Mucosa of descending colon (tissue), 3 donors: ENCODE measurements around the gene CLTB. TPM values are rescaled to one million over a fixed set of nuclear protein-coding genes. Genes with fewer than 3 reads are reported as not detected.
A peak's percentile ranks its signal among the peaks of the same experiment; 100 is the strongest.
"Not testable (repeated sequence)": the region's sequence is repeated elsewhere in the genome, so short reads cannot be mapped to it uniquely, and the experiment has no call there.

Source experiments
- ATAC-seq: fragments of 200-7000 bp; cut with Tn5 transposase; one replicate; pipeline ENCODE4 v1.9.1; 2020; ENCODE audit warnings: mild to moderate bottlenecking, moderate library complexity
- DNase-seq, 3 donors: peaks; one replicate each; pipeline ENCODE4 v3.0.0-alpha.2; 2020
- H3K36me3 ChIP-seq: fragments of 200-600 bp; one replicate; pipeline ENCODE4 v1.8.0; 2021; ENCODE audit warnings: low read depth, mild to moderate bottlenecking
- H3K4me1 ChIP-seq: fragments of 200-600 bp; one replicate; pipeline ENCODE4 v1.8.0; 2021; ENCODE audit warnings: low read depth, mild to moderate bottlenecking
- H3K4me3 ChIP-seq: fragments of 200-600 bp; one replicate; pipeline ENCODE4 v1.8.0; 2021; ENCODE audit warnings: mild to moderate bottlenecking
- H3K9me3 ChIP-seq: fragments of 200-600 bp; one replicate; pipeline ENCODE4 v1.8.0; 2021; ENCODE audit warnings: mild to moderate bottlenecking
- intact Hi-C, 2 donors: fragments of 100-400 bp; cut with DNase I in 1 of 2; cut with micrococcal nuclease in 1 of 2; formaldehyde crosslinking; loops; one replicate each; pipeline versions ENCODE4 v1.11.0 to v1.11.1; 2022; cut with DNase I, micrococcal nuclease
- total RNA-seq, 3 donors: library from RNA; stranded (reverse); fragmentation: NEBNext Ultra II Directional in 2 of 3; extraction: Animal tissue kit (Norgen Biotek cat#: 25700) in 2 of 3; gene quantifications; one replicate each; pipeline versions ENCODE4 v1.2.1 to v1.2.4, GENCODE V29; 2021 to 2023
- TF ChIP-seq, protein P1 (sequence below): fragments of 200-600 bp; IDR thresholded peaks from one replicate; pipeline ENCODE4 v1.8.0; 2022; ENCODE audit warnings: antibody characterized with exemption, mild to moderate bottlenecking
- donor health status: DM: no; HTN: no; CAD: no; lungs with moderate emphysema.
- donor health status: DM: no; HTN: no; CAD: no.
- donor health status: DM: no; HTN: yes; CAD: no.

The CLTB gene
- total RNA-seq, 3 donors from 2014 or later, result 144 to 234 (median 199) TPM

- no peak for ATAC-seq
- intact Hi-C loops, result loop anchor here in 1 of 2 donors (10.0 kb wide), 1 partner anchor 132 kb away; the partner anchor contains the start of gene CDHR2
- peaks cover 40% of the 10 kb centered on the region for H3K4me1 ChIP-seq
Measured at GRCh38 chr5:176412517-176413254, 3.7 kb downstream of the CLTB start.

DNA sequence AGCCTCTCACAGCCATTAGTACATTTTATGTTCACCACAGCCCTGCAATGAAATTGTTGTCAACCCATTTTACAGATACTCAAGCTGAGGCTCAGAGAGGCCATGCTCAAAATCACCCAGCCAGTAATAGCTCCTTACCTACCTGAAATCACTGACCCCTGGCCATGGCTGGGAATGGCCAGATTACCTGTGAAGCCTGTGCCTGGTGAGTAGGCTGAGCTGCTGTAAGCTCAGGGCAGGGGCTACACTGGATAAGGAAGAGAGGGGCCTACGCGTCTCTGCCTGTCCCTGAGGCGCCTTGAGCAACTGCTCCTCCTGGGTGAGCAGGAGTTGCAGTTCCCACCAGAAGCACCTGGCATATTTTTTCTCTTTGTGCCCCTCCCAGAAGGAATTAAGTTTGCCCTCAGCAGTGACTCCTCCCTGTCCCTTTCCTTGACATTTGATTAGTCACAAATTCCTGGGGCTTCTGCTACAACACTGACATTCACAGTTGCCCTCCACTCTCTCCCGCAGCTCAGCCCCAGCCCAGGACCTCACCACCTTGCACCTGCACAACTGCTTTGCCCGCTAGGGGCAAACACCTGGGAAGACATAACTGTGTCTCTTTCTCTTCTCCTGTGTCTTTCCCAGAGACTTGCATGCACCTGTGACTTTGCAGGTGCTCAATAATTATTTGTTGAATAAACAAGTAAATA lies 5.7 kb downstream of the CLTB start:
- Histone ChIP-seq H3K4me3 (no peak overlapping the region), H3K36me3 (no peaks in the 10 kb centered on the region), H3K4me1 (peaks cover 45% of the 10 kb centered on the region), H3K9me3 (no peaks in the 10 kb centered on the region)
- DNase-seq, result no peak
- TF ChIP-seq, protein P1, sequence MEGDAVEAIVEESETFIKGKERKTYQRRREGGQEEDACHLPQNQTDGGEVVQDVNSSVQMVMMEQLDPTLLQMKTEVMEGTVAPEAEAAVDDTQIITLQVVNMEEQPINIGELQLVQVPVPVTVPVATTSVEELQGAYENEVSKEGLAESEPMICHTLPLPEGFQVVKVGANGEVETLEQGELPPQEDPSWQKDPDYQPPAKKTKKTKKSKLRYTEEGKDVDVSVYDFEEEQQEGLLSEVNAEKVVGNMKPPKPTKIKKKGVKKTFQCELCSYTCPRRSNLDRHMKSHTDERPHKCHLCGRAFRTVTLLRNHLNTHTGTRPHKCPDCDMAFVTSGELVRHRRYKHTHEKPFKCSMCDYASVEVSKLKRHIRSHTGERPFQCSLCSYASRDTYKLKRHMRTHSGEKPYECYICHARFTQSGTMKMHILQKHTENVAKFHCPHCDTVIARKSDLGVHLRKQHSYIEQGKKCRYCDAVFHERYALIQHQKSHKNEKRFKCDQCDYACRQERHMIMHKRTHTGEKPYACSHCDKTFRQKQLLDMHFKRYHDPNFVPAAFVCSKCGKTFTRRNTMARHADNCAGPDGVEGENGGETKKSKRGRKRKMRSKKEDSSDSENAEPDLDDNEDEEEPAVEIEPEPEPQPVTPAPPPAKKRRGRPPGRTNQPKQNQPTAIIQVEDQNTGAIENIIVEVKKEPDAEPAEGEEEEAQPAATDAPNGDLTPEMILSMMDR, result no peak
- peak; percentile 18 for ATAC-seq
- intact Hi-C loops, result loop anchor here in 1 of 2 donors (10.0 kb wide), 1 partner anchor 134 kb away; the partner anchor contains the start of gene CDHR2

More at GRCh38 chr5:176412517-176413254, 3.7 kb downstream of the CLTB start:
- DNase-seq, result peak in 1 of 3 donors; percentile 19
- Histone ChIP-seq H3K9me3 (no peaks in the 10 kb centered on the region), H3K36me3 (no peaks in the 10 kb centered on the region), H3K4me3 (no peak overlapping the region)
- TF ChIP-seq, protein P1, result no peak

GRCh38 chr5:176409765-176410164 lies 6.6 kb downstream of the CLTB start:
- H3K4me1 ChIP-seq, result peaks cover 43% of the 10 kb centered on the region
- TF ChIP-seq, protein P1, result no peak

GRCh38 chr5:176408590-176408989 lies 7.7 kb downstream of the CLTB start:
- H3K36me3 ChIP-seq, result no peaks in the 10 kb centered on the region
- DNase-seq, result no peak
- TF ChIP-seq, protein P1, result no peak
- no peak overlapping the region for H3K4me3 ChIP-seq
- no peak for ATAC-seq
- H3K9me3 ChIP-seq, result no peaks in the 10 kb centered on the region
- intact Hi-C loops, result no loop called here
- H3K4me1 ChIP-seq, result peaks cover 38% of the 10 kb centered on the region

More at GRCh38 chr5:176409765-176410164, 6.6 kb downstream of the CLTB start:
- H3K9me3 ChIP-seq, result no peaks in the 10 kb centered on the region
- H3K4me3 ChIP-seq, result no peak overlapping the region
- DNase-seq (no peak), ATAC-seq (no peak)
- intact Hi-C loops, result loop anchor here in 1 of 2 donors (10.0 kb wide), 1 partner anchor 135 kb away; the partner anchor contains the start of gene CDHR2
- H3K36me3 ChIP-seq, result no peaks in the 10 kb centered on the region

GRCh38 chr5:176408252-176408573 lies 8.1 kb downstream of the CLTB start:
- H3K36me3 ChIP-seq, ATAC-seq, H3K4me3 ChIP-seq, intact Hi-C loops, H3K9me3 ChIP-seq: not testable (repeated sequence)
- DNase-seq, result peak in 1 of 3 donors; percentile 8
- H3K4me1 ChIP-seq, result peaks cover 34% of the 10 kb centered on the region
